Measurements from ENCODE around the gene KSR2. TPM values are rescaled to one million over a fixed set of nuclear protein-coding genes. Genes with fewer than 3 reads are reported as not detected.

Gene KSR2
- total and polyA plus RNA-seq, 2 experiments from 2014 or later = under 0.01 to 0.02 TPM

- no peak overlapping the region for H3K27ac ChIP-seq
- no peaks in the 10 kb centered on the region for H3K36me3 ChIP-seq
- no peaks in the 10 kb centered on the region for H3K4me1 ChIP-seq (ENCODE audit: low read depth)
- no peak for TF ChIP-seq CTCF (IDR thresholded peaks at IDR 0.05; ENCODE audit: low read depth, low read length)
- H3K27me3 ChIP-seq = no peaks in the 10 kb centered on the region
- DNase-seq (ENCODE audit: low read depth in 1 of 2, low spot score in 1 of 2) = no peak
- no peak overlapping the region for H3K4me3 ChIP-seq
- H3K9me3 ChIP-seq (ENCODE audit: low read depth) = no peaks in the 10 kb centered on the region
Measured at GRCh38 chr12:117540011-117540410, 428.8 kb downstream of the KSR2 start.

DNA sequence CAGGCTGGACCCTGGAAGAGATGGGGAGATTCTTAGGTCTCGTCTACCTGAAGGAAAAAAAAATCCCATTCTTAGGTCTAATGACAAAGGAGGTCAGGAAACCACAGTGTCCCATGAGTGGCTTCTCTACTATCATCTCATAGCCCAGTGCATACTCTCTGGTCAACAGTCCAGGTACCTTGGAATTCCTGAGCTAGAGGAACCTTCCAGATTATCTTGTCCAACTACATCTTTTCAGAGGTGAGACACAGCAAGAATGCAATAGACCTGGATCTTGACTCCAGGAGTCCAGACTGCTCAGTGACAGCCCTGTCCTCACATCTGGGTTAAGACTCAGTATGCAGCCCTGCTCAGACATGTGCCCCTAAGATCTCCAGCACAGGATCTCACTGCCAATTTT lies 429.9 kb downstream of the KSR2 start:
- H3K36me3 ChIP-seq = no peaks in the 10 kb centered on the region
- H3K4me3 ChIP-seq = no peak overlapping the region
- DNase-seq (ENCODE audit: low read depth in 1 of 2, low spot score in 1 of 2) = no peak
- H3K27ac ChIP-seq = no peak overlapping the region
- H3K9me3 ChIP-seq (ENCODE audit: low read depth) = no peaks in the 10 kb centered on the region
- H3K27me3 ChIP-seq = no peaks in the 10 kb centered on the region
- H3K4me1 ChIP-seq (ENCODE audit: low read depth) = no peaks in the 10 kb centered on the region
- no peak for TF ChIP-seq CTCF (IDR thresholded peaks at IDR 0.05; ENCODE audit: low read depth, low read length)

GRCh38 chr12:117538032-117538690 lies 430.6 kb downstream of the KSR2 start:
- no peak overlapping the region for H3K4me3 ChIP-seq
- no peaks in the 10 kb centered on the region for H3K4me1 ChIP-seq (ENCODE audit: low read depth)
- H3K27me3 ChIP-seq = no peaks in the 10 kb centered on the region
- H3K9me3 ChIP-seq (ENCODE audit: low read depth) = no peaks in the 10 kb centered on the region
- no peak for TF ChIP-seq CTCF (IDR thresholded peaks at IDR 0.05; ENCODE audit: low read depth, low read length)
- H3K27ac ChIP-seq = no peak overlapping the region
- DNase-seq (ENCODE audit: low read depth in 1 of 2, low spot score in 1 of 2) = no peak
- no peaks in the 10 kb centered on the region for H3K36me3 ChIP-seq

DNA sequence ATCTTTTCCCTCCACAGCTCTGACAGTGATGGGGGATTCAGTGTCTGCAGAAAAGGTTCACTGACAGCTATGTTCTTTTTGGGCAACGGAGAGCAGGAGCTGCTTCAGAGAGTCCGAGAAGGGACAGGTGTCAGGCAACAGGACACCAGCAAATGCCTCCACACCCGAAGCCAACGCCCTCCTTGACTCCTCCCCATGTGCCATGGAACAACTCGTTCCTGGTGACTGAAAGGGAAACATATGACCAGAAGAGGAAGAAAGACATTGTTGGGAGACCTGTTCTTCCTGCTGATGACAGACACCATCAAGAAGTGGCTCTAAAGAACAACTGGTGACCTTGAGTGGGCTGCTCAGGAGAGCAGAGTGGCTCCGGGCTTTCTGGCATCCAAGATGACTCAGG lies 435.1 kb downstream of the KSR2 start:
- Histone ChIP-seq H3K4me3 (no peak overlapping the region), H3K9me3 (ENCODE audit: low read depth) (no peaks in the 10 kb centered on the region), H3K27me3 (no peaks in the 10 kb centered on the region), H3K4me1 (ENCODE audit: low read depth) (no peaks in the 10 kb centered on the region), H3K36me3 (no peaks in the 10 kb centered on the region), H3K27ac (no peak overlapping the region)
- no peak for TF ChIP-seq CTCF (IDR thresholded peaks at IDR 0.05; ENCODE audit: low read depth, low read length)
- DNase-seq (ENCODE audit: low read depth in 1 of 2, low spot score in 1 of 2) = no peak

GRCh38 chr12:117530796-117531195 lies 438.0 kb downstream of the KSR2 start:
- H3K27me3 ChIP-seq = no peaks in the 10 kb centered on the region
- no peak overlapping the region for H3K4me3 ChIP-seq
- DNase-seq (ENCODE audit: low read depth in 1 of 2, low spot score in 1 of 2) = no peak
- no peaks in the 10 kb centered on the region for H3K4me1 ChIP-seq (ENCODE audit: low read depth)
- no peak overlapping the region for H3K27ac ChIP-seq
- H3K36me3 ChIP-seq = no peaks in the 10 kb centered on the region
- no peaks in the 10 kb centered on the region for H3K9me3 ChIP-seq (ENCODE audit: low read depth)
- TF ChIP-seq CTCF (IDR thresholded peaks at IDR 0.05; ENCODE audit: low read depth, low read length) = no peak
